HG02943 (cell line): ENCODE measurements around the gene COL9A3.

Experiments
- ATAC-seq: cut with Tn5 transposase; IDR thresholded peaks from one replicate; pipeline ENCODE4 v1.9.1; 2021; ENCODE audit warnings: mild to moderate bottlenecking, low read depth, moderate library complexity; ENCODE audit not compliant: unreplicated experiment

Gene COL9A3

GRCh38 chr20:62816884-62817873, at the start of gene COL9A3:
COL9A3 (plus strand) TSS chr20:62817050; CDS start chr20:62817065, 15 bp downstream.
- ATAC-seq, result no peak

GRCh38 chr20:62768234-62768546, 48.7 kb upstream of the COL9A3 start:
- no peak for ATAC-seq

- ATAC-seq, result no peak
These were observed 48.1 kb upstream of the COL9A3 start for GRCh38 chr20:62768551-62769287.

GRCh38 chr20:62769346-62770071, 47.3 kb upstream of the COL9A3 start:
- no peak for ATAC-seq

GRCh38 chr20:62770111-62770910, 46.5 kb upstream of the COL9A3 start:
- no peak for ATAC-seq

- no peak for ATAC-seq
These were observed 45.9 kb upstream of the COL9A3 start for GRCh38 chr20:62770916-62771315.

- no peak for ATAC-seq
These were observed 45.3 kb upstream of the COL9A3 start for GRCh38 chr20:62771396-62772102.

GRCh38 chr20:62772103-62772611, 44.7 kb upstream of the COL9A3 start:
- no peak for ATAC-seq

GRCh38 chr20:62772619-62772989, 44.2 kb upstream of the COL9A3 start:
- ATAC-seq, result no peak

- ATAC-seq, result no peak
These were observed 43.6 kb upstream of the COL9A3 start for GRCh38 chr20:62772990-62773844.

GRCh38 chr20:62773845-62774714, 42.8 kb upstream of the COL9A3 start:
- ATAC-seq, result no peak

GRCh38 chr20:62774762-62775161, 42.1 kb upstream of the COL9A3 start:
- ATAC-seq, result no peak

GRCh38 chr20:62775206-62775605, 41.6 kb upstream of the COL9A3 start:
- ATAC-seq, result no peak

GRCh38 chr20:62776035-62776691, 40.7 kb upstream of the COL9A3 start:
- no peak for ATAC-seq

GRCh38 chr20:62776692-62777527, 39.9 kb upstream of the COL9A3 start:
- ATAC-seq, result no peak

- ATAC-seq, result no peak
These were observed 39.4 kb upstream of the COL9A3 start for GRCh38 chr20:62777528-62777830.
